HG03060 (cell line): Measurements from ENCODE around the gene PCDHGA6.
"Not testable (repeated sequence)": the region's sequence is repeated elsewhere in the genome, so short reads cannot be mapped to it uniquely, and the experiment has no call there.

ENCODE experiments used
- ATAC-seq: cut with Tn5 transposase; IDR thresholded peaks from one replicate; pipeline ENCODE4 v1.9.1; 2021; ENCODE audit warnings: low read depth, moderate number of reproducible peaks; ENCODE audit not compliant: unreplicated experiment

The PCDHGA6 gene

DNA sequence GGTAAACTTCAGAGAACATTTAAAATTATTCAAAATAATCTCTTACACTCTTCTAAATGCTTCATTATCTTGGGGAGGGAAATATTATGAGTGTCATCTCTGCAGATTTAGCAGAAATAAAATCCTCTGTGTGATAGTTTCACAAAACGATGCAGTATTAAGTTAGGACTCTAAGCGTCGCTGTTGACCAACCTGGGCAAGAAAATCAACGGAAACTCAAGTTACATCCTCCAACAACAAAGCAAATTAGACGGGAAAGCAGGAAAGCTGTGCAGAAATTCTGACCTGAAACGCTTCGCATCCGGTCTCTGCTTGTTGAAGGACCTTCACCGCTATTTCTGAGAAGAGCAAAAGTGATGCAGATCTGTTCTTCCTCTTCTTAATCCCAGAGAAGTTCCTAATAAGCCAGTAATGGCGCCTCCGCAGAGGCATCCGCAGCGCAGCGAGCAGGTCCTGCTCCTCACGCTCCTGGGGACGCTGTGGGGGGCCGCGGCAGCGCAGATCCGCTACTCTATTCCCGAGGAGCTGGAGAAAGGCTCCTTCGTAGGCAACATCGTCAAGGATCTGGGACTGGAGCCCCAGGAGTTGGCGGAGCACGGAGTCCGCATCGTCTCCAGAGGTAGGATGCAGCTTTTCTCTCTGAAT, at the start of gene PCDHGA6:
Gene PCDHGA6, plus strand, starts transcription at position 219 of the 645 bp plus-strand sequence. Its CDS starts 193 bp downstream, at position 412.
- ATAC-seq: no peak

DNA sequence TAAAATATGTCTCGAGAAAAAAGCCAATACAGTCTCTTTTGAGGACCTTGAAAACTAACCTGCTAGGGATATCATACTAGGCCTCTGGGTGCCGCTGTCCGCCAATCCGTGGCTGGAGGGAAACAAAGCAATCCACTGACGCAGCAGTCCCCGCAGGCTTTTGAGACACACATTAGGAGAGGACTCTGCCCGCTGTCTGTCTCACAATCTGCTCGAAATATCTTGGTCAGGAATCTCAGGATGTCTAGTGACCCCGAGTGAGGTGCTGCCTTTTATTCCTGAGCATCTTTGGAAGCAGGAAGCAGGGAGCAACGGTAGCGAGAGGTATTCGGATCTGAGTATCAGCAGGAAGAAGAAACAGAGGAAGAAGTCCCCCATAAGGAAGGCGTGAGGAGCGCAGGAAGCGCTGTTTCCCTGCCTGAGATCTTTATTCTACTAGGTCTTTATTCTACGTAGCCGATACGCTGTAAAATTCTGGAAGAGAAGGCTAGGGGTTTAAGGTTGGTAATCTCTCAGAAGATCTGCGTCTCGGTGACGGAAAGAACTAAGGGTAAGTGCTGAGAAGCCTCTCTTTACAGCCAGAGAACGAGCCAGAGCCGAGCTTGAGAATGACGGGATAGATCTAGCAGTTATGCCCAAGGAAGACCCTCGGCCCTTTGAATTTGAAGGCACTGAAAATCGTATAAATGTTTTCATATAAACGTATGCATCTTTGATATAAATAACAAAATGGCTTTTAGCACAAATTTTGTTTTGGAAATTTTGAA, 47.4 kb upstream of the PCDHGA6 start:
- ATAC-seq: peak; percentile 59

DNA sequence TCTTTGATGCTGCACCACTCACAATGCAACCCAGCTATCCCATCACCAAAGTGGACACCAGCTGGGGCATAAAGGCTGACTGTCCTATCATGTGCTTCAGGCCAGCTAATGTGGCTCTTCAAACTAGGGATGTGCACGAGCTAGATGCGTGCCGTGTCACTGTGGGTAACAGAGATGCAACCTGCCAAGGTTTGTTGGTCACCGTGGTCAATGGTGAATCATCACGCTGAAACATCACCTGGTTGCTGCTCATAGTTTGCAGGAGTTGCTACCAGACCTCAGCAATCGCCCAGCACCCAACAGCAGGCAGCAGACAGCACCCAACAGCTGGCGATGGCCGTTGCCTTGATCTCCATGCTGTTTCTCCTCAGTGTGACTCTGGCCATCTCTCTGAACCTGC, 45.5 kb upstream of the PCDHGA6 start:
- ATAC-seq: no peak

DNA sequence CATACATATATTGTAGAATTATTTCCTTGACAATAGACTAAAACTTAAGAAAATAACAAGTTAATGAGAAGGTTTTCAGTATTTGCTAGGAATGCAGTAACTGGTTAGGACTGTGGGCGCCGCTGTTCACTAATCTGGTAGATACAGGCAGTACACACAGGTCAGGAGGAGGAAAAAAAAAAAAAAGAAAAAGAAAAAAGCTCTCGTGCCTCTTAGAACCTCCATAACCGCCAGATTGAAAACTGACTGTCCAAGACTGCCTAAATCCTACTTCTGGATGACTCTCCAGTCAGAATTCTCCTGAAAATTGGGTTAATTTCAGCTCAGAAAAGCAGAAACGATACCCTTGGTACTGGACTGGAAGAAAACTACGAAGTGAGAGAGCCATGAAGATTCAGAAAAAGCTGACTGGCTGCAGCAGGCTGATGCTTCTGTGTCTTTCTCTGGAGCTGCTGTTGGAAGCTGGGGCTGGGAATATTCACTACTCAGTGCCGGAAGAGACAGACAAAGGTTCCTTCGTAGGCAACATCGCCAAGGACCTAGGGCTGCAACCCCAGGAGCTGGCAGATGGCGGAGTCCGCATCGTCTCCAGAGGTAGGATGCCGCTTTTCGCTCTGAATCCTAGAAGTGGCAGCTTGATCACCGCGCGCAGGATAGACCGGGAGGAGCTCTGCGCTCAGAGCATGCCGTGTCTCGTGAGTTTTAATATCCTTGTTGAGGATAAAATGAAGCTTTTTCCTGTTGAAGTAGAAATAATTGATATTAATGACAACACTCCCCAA, 43.2 kb upstream of the PCDHGA6 start, which contains the start of gene PCDHGA1:
Gene PCDHGA1, plus strand, starts transcription at position 216 of the 782 bp plus-strand sequence.
- ATAC-seq: no peak

DNA sequence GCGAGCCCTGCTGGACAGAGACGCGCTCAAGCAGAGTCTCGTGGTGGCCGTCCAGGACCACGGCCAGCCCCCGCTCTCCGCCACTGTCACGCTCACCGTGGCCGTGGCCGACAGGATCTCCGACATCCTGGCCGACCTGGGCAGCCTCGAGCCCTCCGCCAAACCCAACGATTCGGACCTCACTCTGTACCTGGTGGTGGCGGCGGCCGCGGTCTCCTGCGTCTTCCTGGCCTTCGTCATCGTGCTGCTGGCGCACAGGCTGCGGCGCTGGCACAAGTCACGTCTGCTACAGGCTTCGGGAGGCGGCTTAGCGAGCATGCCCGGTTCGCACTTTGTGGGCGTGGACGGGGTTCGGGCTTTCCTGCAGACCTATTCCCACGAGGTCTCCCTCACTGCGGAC, 41.1 kb upstream of the PCDHGA6 start:
- ATAC-seq: not testable (repeated sequence)

DNA sequence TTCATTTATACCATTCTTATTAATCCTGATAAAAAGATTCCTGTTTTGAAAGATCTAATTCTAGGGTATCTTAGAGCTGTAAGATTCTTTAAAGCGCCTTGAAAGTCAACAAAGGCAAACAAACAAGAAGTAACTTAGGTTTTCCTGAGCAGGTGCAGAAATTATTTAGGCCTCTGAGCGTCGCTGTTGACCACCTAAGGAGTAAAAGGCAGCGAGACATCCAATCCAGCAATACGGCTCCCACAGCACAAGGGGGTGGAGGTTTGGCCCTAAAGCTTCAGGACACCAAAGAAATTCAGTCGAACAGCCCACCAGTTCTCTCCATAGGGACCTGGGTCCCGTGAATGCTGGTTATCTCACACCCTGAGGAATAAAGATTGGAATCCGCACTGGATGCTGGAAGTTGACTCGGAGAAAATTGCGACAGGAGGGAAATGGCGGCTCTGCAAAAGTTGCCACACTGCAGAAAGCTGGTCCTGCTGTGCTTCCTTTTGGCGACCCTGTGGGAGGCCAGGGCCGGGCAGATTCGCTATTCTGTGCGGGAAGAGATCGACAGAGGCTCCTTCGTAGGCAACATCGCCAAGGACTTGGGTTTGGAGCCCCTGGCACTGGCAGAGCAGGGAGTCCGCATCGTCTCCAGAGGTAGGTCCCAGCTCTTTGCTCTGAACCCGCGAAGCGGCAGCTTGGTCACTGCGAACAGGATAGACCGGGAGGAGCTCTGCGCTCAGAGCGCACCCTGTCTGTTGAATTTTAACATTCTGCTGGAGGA, 35.0 kb upstream of the PCDHGA6 start, which contains the start of gene PCDHGA2:
Gene PCDHGA2, plus strand, starts transcription at position 223 of the 769 bp plus-strand sequence.
- no peak for ATAC-seq

DNA sequence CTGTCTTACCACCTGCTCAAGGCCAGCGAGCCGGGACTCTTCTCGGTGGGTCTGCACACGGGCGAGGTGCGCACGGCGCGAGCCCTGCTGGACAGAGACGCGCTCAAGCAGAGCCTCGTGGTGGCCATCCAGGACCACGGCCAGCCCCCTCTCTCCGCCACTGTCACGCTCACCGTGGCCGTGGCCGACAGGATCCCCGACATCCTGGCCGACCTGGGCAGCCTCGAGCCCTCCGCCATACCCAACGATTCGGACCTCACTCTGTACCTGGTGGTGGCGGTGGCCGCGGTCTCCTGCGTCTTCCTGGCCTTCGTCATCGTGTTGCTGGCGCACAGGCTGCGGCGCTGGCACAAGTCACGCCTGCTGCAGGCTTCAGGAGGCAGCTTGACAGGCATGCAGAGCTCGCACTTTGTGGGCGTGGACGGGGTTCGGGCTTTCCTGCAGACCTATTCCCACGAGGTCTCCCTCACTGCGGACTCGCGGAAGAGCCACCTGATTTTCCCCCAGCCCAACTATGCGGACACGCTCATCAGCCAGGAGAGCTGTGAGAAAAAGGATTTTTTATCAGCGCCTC, 32.8 kb upstream of the PCDHGA6 start:
- ATAC-seq: not testable (repeated sequence)

DNA sequence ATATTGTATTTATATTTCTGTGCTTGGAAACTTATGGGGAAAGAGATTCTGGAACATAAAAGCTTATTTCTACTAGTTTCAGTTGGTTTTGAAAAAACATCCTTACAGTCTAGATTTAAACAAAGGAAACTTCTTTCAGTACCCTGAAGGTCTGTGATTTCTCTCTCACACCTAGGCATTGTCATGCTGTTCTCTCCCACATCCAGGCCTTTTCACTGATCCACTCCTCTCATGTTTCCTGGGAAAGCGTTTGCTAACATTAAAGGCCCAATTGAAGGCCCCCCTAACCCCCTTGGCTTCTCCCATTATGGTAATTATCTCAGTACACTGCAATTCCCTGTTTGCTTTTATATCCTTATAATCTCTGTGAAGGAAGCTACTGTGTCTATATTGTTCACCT, 30.9 kb upstream of the PCDHGA6 start:
- no peak for ATAC-seq

DNA sequence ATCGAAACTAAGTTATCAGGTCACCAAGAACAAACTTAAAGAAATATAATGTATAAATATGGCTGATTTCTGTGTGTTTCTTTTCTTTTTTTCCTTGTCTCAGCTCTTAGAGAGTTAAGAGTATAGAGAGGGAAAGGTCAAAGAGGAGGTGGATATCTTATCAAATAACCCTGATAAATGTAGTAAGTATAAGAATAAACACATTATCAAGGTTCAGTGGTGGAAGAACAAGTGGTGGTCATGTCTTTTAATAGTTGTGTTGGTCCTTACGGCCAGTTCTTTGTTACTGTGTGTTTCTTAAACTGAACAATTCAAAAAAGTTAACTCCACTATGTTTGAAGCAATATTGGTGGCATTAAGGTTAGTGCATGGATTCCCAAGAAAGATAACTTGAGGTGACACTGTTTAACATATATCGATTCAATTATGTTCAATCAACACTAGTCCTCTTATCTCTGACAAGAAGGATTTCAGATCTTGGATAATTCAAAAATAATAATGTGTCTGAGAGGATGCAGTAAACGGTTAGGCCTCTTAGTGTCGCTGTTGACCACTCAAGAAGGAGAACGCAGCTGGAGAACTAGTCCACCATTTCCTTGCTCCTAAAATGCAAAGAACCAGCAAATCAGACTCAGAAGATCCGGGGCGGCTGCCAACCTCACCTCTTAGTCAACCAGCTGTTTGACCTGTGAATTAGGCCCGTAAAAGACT, 30.3 kb upstream of the PCDHGA6 start, which contains the start of gene PCDHGA3:
Gene PCDHGA3, plus strand, starts transcription at position 588 of the 711 bp plus-strand sequence. CDS start 205 bp downstream, outside the sequence.
- ATAC-seq: no peak

DNA sequence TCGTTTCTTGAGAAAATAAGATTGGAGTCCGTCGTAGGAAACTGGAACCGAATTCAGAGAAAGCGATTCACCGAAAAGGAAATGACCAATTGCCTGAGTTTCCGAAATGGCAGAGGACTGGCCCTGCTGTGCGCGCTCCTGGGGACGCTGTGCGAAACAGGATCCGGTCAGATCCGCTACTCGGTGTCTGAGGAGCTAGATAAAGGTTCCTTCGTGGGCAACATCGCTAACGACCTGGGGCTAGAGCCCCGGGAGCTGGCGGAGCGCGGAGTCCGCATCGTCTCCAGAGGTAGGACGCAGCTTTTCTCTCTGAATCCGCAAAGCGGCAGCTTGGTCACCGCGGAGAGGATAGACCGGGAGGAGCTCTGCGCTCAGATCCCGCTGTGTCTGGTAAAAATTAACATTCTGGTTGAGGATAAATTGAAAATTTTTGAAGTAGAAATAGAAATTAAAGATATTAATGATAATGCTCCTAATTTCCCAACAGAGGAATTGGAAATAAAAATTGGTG, 29.7 kb upstream of the PCDHGA6 start:
- ATAC-seq: no peak

DNA sequence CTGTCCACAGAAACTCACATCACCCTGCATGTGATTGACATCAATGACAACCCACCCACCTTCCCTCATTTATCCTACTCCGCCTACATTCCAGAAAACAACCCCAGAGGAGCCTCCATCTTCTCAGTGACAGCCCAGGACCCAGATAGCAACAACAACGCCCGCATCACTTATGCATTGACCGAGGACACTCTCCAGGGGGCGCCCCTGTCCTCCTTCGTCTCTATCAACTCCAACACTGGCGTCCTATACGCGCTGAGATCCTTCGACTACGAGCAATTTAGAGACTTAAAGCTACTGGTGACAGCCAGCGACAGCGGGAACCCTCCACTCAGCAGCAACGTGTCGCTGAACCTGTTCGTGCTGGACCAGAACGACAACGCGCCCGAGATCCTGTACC, 28.4 kb upstream of the PCDHGA6 start:
- ATAC-seq: no peak

DNA sequence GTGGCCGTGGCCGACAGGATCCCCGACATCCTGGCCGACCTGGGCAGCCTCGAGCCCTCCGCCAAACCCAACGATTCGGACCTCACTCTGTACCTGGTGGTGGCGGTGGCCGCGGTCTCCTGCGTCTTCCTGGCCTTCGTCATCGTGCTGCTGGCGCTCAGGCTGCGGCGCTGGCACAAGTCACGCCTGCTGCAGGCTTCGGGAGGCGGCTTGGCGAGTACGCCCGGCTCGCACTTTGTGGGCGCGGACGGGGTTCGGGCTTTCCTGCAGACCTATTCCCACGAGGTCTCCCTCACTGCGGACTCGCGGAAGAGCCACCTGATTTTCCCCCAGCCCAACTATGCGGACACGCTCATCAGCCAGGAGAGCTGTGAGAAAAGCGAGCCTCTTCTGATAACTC, 27.7 kb upstream of the PCDHGA6 start:
- ATAC-seq: not testable (repeated sequence)

DNA sequence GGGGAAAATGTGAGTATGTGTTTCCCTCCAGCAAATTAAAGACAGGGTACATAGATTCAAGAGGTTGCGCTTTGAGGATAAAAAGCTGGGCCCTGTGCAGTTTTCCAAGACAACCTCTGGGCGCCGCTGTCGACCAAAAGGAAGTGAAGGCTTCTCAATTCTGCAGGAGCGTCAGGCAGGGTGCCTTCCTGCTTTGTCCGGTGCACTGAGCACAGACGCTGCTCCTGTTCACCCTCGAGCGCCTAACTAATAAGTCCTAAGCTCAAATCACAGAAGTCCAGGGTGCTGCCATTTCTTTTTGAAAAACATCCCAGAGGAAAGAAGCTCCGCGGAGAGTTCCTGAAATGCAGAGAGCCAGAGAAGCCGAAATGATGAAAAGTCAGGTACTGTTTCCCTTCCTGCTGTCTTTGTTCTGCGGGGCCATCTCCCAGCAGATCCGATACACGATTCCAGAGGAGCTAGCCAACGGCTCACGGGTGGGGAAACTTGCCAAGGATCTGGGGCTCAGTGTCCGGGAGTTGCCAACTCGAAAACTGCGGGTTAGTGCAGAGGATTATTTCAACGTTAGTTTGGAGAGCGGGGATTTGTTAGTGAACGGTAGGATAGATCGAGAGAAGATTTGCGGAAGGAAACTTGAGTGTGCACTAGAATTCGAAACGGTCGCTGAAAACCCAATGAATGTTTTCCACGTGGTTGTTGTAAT, 23.6 kb upstream of the PCDHGA6 start, which contains the start of gene PCDHGB1:
Gene PCDHGB1, plus strand, starts transcription at position 183 of the 703 bp plus-strand sequence. Its CDS starts 162 bp downstream, at position 345.
- ATAC-seq: no peak

DNA sequence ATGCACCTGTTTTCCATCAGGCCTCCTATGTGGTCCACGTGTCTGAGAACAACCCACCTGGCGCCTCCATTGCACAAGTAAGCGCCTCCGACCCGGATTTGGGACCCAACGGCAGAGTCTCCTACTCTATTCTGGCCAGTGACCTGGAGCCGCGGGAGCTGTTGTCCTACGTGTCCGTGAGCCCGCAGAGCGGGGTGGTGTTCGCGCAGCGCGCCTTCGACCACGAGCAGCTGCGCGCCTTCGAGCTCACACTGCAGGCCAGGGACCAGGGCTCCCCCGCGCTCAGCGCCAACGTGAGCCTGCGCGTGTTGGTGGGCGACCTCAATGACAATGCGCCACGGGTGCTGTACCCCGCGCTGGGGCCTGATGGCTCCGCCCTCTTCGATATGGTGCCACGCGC, 22.1 kb upstream of the PCDHGA6 start:
- no peak for ATAC-seq

DNA sequence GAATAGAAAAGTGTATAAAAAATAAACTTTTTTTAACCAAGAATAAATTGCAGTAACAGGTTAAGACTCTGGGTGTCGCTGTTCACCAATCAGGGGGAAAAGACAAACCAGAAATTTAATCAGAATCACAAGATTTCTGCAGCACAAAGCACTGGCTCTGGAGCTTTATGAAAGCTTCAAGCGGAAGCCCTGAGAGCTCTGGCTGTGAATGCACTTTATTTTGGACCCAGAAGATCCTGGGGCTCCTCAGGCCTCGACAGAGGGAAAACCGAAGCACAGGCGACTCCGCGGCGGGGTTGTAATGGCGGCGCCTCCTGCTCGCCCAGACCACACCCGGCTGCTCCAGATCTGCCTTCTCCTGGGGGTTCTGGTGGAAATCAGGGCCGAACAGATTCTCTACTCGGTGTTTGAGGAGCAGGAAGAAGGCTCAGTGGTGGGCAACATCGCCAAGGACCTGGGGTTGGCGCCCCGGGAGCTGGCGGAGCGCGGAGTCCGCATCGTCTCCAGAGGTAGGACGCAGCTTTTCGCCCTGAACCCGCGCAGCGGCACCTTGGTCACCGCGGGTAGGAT, 18.7 kb upstream of the PCDHGA6 start, which contains the start of gene PCDHGA4:
Gene PCDHGA4, plus strand, starts transcription at position 122 of the 570 bp plus-strand sequence. Its CDS starts 87 bp downstream, at position 209.
- no peak for ATAC-seq

DNA sequence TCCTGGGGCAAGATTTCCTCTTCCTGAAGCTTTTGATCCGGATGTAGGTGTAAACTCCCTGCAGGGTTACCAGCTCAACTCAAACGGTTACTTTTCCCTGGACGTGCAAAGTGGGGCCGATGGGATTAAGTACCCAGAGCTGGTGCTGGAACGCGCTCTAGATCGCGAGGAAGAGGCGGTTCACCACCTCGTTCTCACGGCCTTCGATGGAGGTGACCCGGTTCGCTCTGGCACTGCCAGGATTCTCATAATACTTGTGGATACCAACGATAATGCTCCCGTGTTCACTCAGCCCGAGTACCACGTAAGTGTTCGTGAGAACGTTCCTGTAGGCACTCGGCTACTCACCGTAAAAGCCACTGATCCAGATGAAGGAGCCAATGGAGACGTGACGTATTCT, 18.1 kb upstream of the PCDHGA6 start:
- no peak for ATAC-seq

DNA sequence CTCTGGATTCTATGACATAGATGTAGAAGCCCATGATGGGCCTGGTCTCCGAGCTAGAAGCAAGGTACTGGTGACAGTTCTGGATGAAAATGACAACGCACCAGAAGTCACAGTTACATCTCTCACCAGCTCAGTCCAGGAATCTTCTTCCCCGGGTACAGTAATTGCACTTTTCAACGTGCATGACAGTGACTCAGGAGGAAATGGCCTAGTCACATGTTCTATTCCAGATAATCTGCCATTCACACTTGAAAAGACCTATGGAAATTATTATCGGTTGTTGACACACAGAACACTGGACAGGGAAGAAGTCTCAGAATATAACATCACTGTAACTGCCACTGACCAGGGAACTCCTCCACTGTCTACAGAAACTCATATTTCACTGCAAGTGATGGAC, 17.6 kb upstream of the PCDHGA6 start:
- no peak for ATAC-seq

DNA sequence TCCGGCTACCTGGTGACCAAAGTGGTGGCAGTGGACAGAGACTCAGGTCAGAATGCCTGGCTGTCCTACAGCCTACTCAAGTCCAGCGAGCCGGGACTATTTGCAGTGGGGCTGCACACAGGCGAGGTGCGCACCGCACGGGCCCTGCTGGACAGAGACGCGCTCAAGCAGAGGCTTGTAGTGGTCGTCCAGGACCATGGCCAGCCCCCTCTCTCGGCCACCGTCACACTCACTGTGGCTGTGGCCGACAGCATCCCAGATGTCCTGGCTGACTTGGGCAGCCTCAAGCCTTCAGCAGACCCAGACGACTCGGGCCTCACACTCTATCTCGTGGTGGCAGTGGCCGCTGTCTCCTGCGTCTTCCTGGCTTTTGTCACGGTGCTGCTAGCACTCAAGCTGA, 16.7 kb upstream of the PCDHGA6 start:
- no peak for ATAC-seq
